Smooth muscle cell (in vitro differentiated cells): ENCODE results near the gene GGCX. TPM values are rescaled to one million over a fixed set of nuclear protein-coding genes. Genes with fewer than 3 reads are reported as not detected.
A peak's percentile ranks its signal among the peaks of the same experiment; 100 is the strongest.

ENCODE experiments used
- DNase-seq: peaks from one replicate; lab custom pipeline; 2025; ENCODE audit not compliant: unreplicated experiment; lab: John Stamatoyannopoulos, UW
- H2AFZ ChIP-seq: fragments of 200-600 bp; sonication (generic); 2 replicates; pipeline ENCODE4 v1.6.0; 2016; ENCODE audit warnings: antibody characterized with exemption, low read depth, mild to moderate bottlenecking
- H3F3A ChIP-seq: fragments of 200-600 bp; sonication (generic); 2 replicates; pipeline ENCODE4 v1.6.0; 2017; ENCODE audit warnings: antibody characterized with exemption, low read depth
- H3K27ac ChIP-seq: fragments of 200-600 bp; sonication (generic); 2 replicates; pipeline ENCODE4 v1.5.1; 2016; ENCODE audit warnings: low read depth, mild to moderate bottlenecking
- H3K27me3 ChIP-seq: fragments of 200-600 bp; sonication (generic); 2 replicates; pipeline ENCODE4 v1.6.1; 2016; ENCODE audit warnings: low read depth, mild to moderate bottlenecking
- H3K36me3 ChIP-seq: fragments of 200-600 bp; sonication (generic); 2 replicates; pipeline ENCODE4 v1.5.1; 2016; ENCODE audit warnings: low read depth
- H3K4me1 ChIP-seq: fragments of 200-600 bp; sonication (generic); 2 replicates; pipeline ENCODE4 v1.5.1; 2016; ENCODE audit warnings: low read depth
- H3K4me2 ChIP-seq: fragments of 200-600 bp; sonication (generic); 2 replicates; pipeline ENCODE4 v1.6.0; 2016; ENCODE audit warnings: mild to moderate bottlenecking
- H3K4me3 ChIP-seq: fragments of 200-600 bp; sonication (generic); 2 replicates; pipeline ENCODE4 v1.5.1; 2016; ENCODE audit warnings: mild to moderate bottlenecking
- H3K79me2 ChIP-seq: fragments of 200-600 bp; sonication (generic); 2 replicates; pipeline ENCODE4 v1.6.0; 2016; ENCODE audit warnings: low read depth, mild to moderate bottlenecking
- H3K9ac ChIP-seq: fragments of 200-600 bp; sonication (generic); 2 replicates; pipeline ENCODE4 v1.6.0; 2016; ENCODE audit warnings: low read depth
- H3K9me3 ChIP-seq: fragments of 200-600 bp; sonication (generic); replicated peaks from 2 replicates; pipeline ENCODE4 v1.5.1; 2016; ENCODE audit warnings: low read depth
- H4K20me1 ChIP-seq: fragments of 200-600 bp; sonication (generic); 2 replicates; pipeline ENCODE4 v1.6.0; 2016; ENCODE audit warnings: low read depth
- WGBS: methylation state at CpG from one replicate; pipeline ENCODE4 v1.1.7; 2016; ENCODE audit warnings: low lambda C conversion rate; 5-methylcytosine and 5-hydroxymethylcytosine counted together
- polyA plus RNA-seq: library from polyadenylated mRNA; unstranded; fragments of >200 nt; fragmentation: Nextera tagmentation; extraction: Ambion mirVana; gene quantifications from 2 replicates; pipeline ENCODE4 v1.2.1, GENCODE V29; 2016
- total RNA-seq: library from RNA; depleted of rRNA; stranded (reverse); fragments of >200 nt; gene quantifications from 2 replicates; pipeline ENCODE4 v1.2.3, GENCODE V29; 2014
- TF ChIP-seq, protein P1 (sequence below): fragments of 200-600 bp; sonication (generic); IDR thresholded peaks from 2 replicates; pipeline ENCODE4 v1.5.1; 2017; ENCODE audit warnings: borderline replicate concordance, mild to moderate bottlenecking, antibody characterized with exemption; ENCODE audit not compliant: insufficient read depth, poor library complexity, severe bottlenecking

GGCX gene
- total and polyA plus RNA-seq, 2 experiments from 2014 or later: 44.5 to 83.2 TPM

DNA sequence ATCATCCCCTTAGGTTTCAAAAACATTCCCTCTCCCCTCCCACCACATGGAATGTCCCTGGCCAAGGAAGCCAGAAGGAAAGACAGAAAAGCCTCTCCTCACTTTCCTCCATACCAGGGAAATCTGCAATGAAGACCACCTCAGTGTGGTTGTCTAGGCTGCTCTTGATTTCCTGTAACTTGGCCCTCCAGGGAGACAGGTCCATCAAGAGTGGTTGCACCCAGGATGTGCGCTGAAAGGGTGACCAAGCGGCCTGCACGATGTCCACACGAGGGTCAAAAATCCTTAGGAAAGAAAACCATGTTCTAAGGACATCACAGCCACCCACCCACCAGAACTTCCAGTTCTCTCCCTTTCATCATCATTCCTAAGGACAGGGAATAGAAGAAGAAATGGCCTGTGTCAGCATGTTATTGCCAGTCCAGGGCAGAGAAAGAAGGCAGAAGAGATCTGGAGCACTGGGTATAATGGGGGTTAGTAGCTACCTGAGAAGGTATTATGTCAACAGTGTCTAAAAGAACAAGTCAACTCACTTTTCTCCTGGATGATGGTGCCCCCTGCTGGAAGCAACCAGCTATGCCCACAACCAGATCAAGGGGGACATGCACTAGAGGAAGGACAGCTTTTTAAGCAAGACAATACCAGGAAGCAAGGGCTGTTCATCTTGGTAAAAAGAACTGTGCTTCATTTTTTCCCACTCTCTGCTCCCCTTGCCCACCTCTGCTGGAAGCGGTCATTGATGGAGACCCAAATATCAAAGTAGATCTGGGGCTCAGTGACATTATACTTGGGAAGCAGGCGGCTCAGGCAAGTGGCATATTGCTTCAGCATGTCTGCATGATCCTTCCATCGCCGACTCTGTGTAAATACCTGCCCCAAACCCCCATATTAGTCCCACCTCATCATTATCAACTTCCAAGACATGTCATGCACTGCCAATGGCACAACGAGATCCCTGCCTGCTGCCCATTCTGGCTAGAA lies 9.3 kb downstream of the GGCX start:
- no peaks in the 10 kb centered on the region for H3K27me3 ChIP-seq
- peak; percentile 21 for DNase-seq
- 80% methylated on average over 9 of the region's 9 CpGs for WGBS
- no peak overlapping the region for H3K27ac ChIP-seq
- H3K4me1 ChIP-seq: no peaks in the 10 kb centered on the region
- peaks cover 4% of the 10 kb centered on the region for H4K20me1 ChIP-seq
- H3K9ac ChIP-seq: no peak overlapping the region
- no peak overlapping the region for H2AFZ ChIP-seq
- H3K36me3 ChIP-seq: peaks cover under 1% of the 10 kb centered on the region
- H3K4me3 ChIP-seq: no peak overlapping the region
- TF ChIP-seq, protein P1, sequence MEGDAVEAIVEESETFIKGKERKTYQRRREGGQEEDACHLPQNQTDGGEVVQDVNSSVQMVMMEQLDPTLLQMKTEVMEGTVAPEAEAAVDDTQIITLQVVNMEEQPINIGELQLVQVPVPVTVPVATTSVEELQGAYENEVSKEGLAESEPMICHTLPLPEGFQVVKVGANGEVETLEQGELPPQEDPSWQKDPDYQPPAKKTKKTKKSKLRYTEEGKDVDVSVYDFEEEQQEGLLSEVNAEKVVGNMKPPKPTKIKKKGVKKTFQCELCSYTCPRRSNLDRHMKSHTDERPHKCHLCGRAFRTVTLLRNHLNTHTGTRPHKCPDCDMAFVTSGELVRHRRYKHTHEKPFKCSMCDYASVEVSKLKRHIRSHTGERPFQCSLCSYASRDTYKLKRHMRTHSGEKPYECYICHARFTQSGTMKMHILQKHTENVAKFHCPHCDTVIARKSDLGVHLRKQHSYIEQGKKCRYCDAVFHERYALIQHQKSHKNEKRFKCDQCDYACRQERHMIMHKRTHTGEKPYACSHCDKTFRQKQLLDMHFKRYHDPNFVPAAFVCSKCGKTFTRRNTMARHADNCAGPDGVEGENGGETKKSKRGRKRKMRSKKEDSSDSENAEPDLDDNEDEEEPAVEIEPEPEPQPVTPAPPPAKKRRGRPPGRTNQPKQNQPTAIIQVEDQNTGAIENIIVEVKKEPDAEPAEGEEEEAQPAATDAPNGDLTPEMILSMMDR: peak; percentile 92
- H3K79me2 ChIP-seq: peaks cover 4% of the 10 kb centered on the region
- H3K9me3 ChIP-seq: no peaks in the 10 kb centered on the region
- no peak overlapping the region for H3K4me2 ChIP-seq
- H3F3A ChIP-seq: peaks cover 30% of the 10 kb centered on the region

DNA sequence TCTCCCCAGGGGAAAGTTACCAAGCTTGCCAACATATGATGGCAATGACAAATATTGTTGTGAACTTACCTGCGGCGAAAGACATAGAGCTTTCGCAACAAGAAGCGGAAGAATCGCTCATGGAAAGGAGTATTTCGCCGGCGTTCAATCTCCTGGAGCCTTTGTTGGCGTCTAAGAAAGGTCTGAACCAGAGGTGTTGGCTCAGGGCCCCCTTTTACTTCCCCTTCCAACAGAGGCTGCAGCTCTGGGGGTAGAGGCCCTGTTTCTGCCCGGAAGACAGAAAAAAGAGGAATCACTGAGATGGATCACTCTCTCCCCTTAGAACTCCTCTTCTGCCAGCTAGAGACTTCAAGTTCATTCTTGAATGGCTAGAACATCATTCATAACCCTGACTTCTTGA lies 10.8 kb downstream of the GGCX start:
- H3K9ac ChIP-seq: no peak overlapping the region
- TF ChIP-seq, protein P1: no peak
- no peak overlapping the region for H2AFZ ChIP-seq
- peaks cover 17% of the 10 kb centered on the region for H4K20me1 ChIP-seq
- peaks cover 41% of the 10 kb centered on the region for H3F3A ChIP-seq
- no peaks in the 10 kb centered on the region for H3K9me3 ChIP-seq
- H3K79me2 ChIP-seq: no peaks in the 10 kb centered on the region
- H3K4me1 ChIP-seq: no peaks in the 10 kb centered on the region
- WGBS: 94% methylated on average over 10 of the region's 10 CpGs
- H3K27ac ChIP-seq: peak overlapping the region; percentile 62
- no peak for DNase-seq
- peak overlapping the region; percentile 29 for H3K4me2 ChIP-seq
- H3K4me3 ChIP-seq: no peak overlapping the region
- no peaks in the 10 kb centered on the region for H3K27me3 ChIP-seq
- H3K36me3 ChIP-seq: no peaks in the 10 kb centered on the region

DNA sequence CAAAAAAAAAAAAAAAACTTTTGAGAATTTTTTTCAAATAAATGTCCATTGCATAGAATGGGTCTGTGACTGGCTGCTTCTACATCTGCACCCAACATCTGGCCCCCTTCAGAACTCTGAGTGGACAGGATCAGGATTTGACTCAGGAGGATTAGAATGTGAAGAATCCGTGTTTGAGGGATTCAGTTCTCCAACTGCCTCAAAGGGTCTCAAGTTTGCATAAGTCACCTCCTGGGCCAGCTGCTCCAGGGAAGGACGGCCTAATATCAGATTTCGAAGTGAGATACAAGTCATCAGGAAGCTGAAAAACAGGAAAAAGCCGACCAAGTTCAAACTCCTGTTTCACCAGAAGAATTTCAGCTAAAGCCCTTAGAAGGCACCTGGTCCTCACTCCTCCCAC lies 11.5 kb downstream of the GGCX start:
- no peaks in the 10 kb centered on the region for H3K4me1 ChIP-seq
- no peak overlapping the region for H2AFZ ChIP-seq
- no peak for DNase-seq
- no peak overlapping the region for H3K9ac ChIP-seq
- TF ChIP-seq, protein P1: no peak
- 22% methylated on average over 4 of the region's 4 CpGs for WGBS
- peak overlapping the region; percentile 29 for H3K4me2 ChIP-seq
- H4K20me1 ChIP-seq: peaks cover 23% of the 10 kb centered on the region
- no peaks in the 10 kb centered on the region for H3K27me3 ChIP-seq
- H3F3A ChIP-seq: peaks cover 45% of the 10 kb centered on the region
- no peaks in the 10 kb centered on the region for H3K36me3 ChIP-seq
- no peaks in the 10 kb centered on the region for H3K9me3 ChIP-seq
- H3K27ac ChIP-seq: peak overlapping the region; percentile 62
- H3K79me2 ChIP-seq: no peaks in the 10 kb centered on the region
- H3K4me3 ChIP-seq: no peak overlapping the region
